K562 (cell line): ENCODE measurements around the gene HDHD5. TPM values are rescaled to one million over a fixed set of nuclear protein-coding genes. Genes with fewer than 3 reads are reported as not detected.

ENCODE experiments used
- ADNP ChIP-seq: fragments of 200-800 bp; sonication (Bioruptor generic); IDR thresholded peaks from 2 replicates; pipeline ENCODE4 v1.6.1; 2016; ENCODE audit warnings: missing genetic modification characterization, missing compliant biosample characterization
- EP300 ChIP-seq: IDR thresholded peaks from 2 replicates; pipeline ENCODE4 v1.6.1; 2012; ENCODE audit warnings: low read length, improper control_type of control experiment
- ESRRB ChIP-seq: fragments of 250-450 bp; sonication (Bioruptor Pico); IDR thresholded peaks from 2 replicates; pipeline ENCODE4 v1.5.0; 2020; ENCODE audit warnings: mild to moderate bottlenecking, moderate library complexity, borderline replicate concordance
- JUND ChIP-seq, 2 experiments: IDR thresholded peaks; 2 replicates in 1 of 2; 3 replicates in 1 of 2; pipeline ENCODE4 v1.6.1; 2011; ENCODE audit warnings: borderline replicate concordance in 2 of 2, low read depth in 2 of 2, low read length in 2 of 2, improper control_type of control experiment in 1 of 2, missing biosample characterization in 1 of 2, missing genetic modification characterization in 1 of 2, missing genetic modification reagents in 1 of 2
- KDM4B ChIP-seq, 2 experiments: fragments of 450-650 bp in 1 of 2; sonication (generic) in 1 of 2; IDR thresholded peaks; 2 replicates each; pipeline ENCODE4 v1.6.1; 2016 to 2017; ENCODE audit warnings: borderline replicate concordance in 2 of 2, antibody characterized with exemption in 1 of 2, low read depth in 1 of 2, mild to moderate bottlenecking in 1 of 2
- PRMT5 ChIP-seq: sonication (generic); formaldehyde crosslinking; IDR thresholded peaks from 2 replicates; pipeline ENCODE4 v1.5.0; 2020; ENCODE audit warnings: missing genetic modification reagents
- PURB ChIP-seq: sonication (generic); formaldehyde crosslinking; IDR thresholded peaks from 2 replicates; pipeline ENCODE4 v1.9.0; 2021; ENCODE audit warnings: low read depth, mild to moderate bottlenecking, missing genetic modification reagents
- RBFOX2 ChIP-seq: fragments of 200-400 bp; formaldehyde crosslinking; IDR thresholded peaks from 2 replicates; pipeline ENCODE4 v1.6.1; 2017; ENCODE audit warnings: low read depth, mild to moderate bottlenecking, low read length, moderate library complexity
- SREBF1 ChIP-seq: fragments of 150-350 bp; IDR thresholded peaks from 2 replicates; pipeline ENCODE4 v1.6.1; 2014; ENCODE audit warnings: antibody characterized with exemption, low read depth, low read length, borderline replicate concordance
- TBL1XR1 ChIP-seq, 2 experiments: IDR thresholded peaks; 2 replicates each; pipeline ENCODE4 v1.6.1; 2012; ENCODE audit warnings: improper control_type of control experiment in 2 of 2, low read length in 2 of 2, mild to moderate bottlenecking in 1 of 2
- ZEB2 ChIP-seq: fragments of 450-650 bp; IDR thresholded peaks from 2 replicates; pipeline ENCODE4 v1.6.1; 2016
- polyA plus RNA-seq, 8 experiments: library from polyadenylated mRNA; depleted of rRNA in 4 of 8; stranded (reverse) in 5 of 8; unstranded in 3 of 8; fragments of >200 nt; fragmentation: Nextera tagmentation in 2 of 8; fragmentation: Illumina TruSeq in 1 of 8; extraction: Ambion mirVana in 2 of 8; extraction: Trizol in 1 of 8; gene quantifications; 2 replicates each; pipeline versions ENCODE4 v1.2.1 to v1.2.3, GENCODE V29; 2011 to 2014; ENCODE audit warnings: inconsistent platforms in 1 of 8, missing spikeins in 1 of 8
- total RNA-seq, 7 experiments: library from RNA; depleted of rRNA in 6 of 7; stranded (reverse); fragments of >200 nt in 6 of 7; fragmentation: Illumina TruSeq in 2 of 7; extraction: Trizol in 2 of 7; gene quantifications; 2 replicates each; pipeline versions ENCODE4 v1.2.1 to v1.2.3, GENCODE V29; 2011 to 2021; ENCODE audit warnings: low replicate concordance in 1 of 7
- TF ChIP-seq, protein P1 (sequence below): sonication (generic); formaldehyde crosslinking; IDR thresholded peaks from 2 replicates; pipeline ENCODE4 v1.8.0; 2022; ENCODE audit warnings: missing genetic modification reagents, mild to moderate bottlenecking, borderline replicate concordance
- TF ChIP-seq, protein P2 (sequence below): fragments of 200-800 bp; sonication (Bioruptor generic); IDR thresholded peaks from 2 replicates; pipeline ENCODE4 v1.6.1; 2017; ENCODE audit warnings: missing genetic modification characterization, missing compliant biosample characterization
- TF ChIP-seq, protein P3 (sequence below): fragments of 450-650 bp; conservative IDR thresholded peaks from 2 replicates; pipeline ENCODE4 v1.6.1; 2016; ENCODE audit warnings: missing genetic modification characterization, low read depth, mild to moderate bottlenecking, control low read depth, missing compliant biosample characterization
- TF ChIP-seq, protein P4 (sequence below), 2 experiments: fragments of 450-650 bp in 1 of 2; sonication (generic) in 1 of 2; formaldehyde crosslinking in 1 of 2; IDR thresholded peaks in 1 of 2; conservative IDR thresholded peaks in 1 of 2; 2 replicates each; pipeline versions ENCODE4 v1.6.1 to v1.8.1; 2016 to 2023; ENCODE audit warnings: mild to moderate bottlenecking in 2 of 2, moderate library complexity in 2 of 2, inconsistent platforms in 1 of 2, missing genetic modification reagents in 1 of 2

The HDHD5 gene
- total and polyA plus RNA-seq, 9 of the 15 experiments (the other 6 are each of a cell fraction or from before 2014, with no cell fraction given), result 1.6 to 36.6 (median 24.2) TPM

DNA sequence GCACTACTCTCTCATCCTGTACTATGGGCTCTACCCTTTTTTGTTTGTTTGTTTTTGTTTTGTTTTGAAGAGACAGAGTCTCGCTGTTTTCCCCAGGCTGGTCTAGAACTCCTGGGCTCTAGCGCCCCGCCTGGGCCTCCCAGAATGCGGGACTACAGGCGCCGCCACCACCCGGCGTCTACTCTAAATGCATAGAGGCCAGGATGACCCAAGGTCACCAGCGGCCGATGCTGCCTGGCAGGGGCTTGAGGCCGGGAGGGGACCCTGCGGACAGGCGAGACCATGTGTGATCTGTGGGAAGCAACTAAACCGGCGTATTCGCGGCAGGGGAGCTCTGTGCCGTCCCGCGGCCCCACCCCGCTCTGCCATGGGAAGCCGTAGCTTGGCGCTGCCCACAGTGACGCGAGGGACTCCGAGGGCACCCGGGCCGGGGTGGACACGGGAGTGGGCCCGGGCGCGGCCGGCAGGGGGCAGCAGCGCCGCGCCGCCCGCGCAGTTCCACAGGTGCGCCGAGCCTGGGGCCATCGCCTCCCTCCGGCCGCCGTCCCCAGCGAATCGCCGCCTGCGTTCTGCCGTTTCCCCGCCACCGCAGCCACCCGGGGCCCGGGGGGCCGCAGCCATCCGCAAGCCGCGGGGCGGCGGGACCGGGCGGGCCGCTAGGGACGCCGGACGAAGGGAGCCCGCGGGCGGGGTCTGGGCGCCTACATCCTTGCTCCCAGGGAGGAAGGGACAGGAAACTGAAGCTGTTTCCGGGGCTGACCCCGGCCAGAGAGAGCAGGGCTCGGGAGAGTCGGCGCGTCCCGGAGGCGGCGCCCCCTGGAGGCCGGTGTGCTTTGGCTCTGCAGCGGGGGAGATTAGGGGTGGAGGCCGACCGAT is 12.3 kb upstream of the HDHD5 start (continued):
- TF ChIP-seq JUND (IDR thresholded peaks at IDR 0.05; ENCODE audit: borderline replicate concordance, low read depth, low read length) (peak; percentile 46; the same call in 1 of the 2 replicates), JUND (tag; IDR thresholded peaks at IDR 0.05; ENCODE audit: borderline replicate concordance, low read depth, low read length) (0 out of 3 replicates have a peak, but pooled peaks have one; percentile 33), TBL1XR1 (IDR thresholded peaks at IDR 0.05; ENCODE audit: low read length in 2 of 2) (peak in 1 of 2 experiments; percentile 9; a peak in 1 of 4 replicates), KDM4B (IDR thresholded peaks at IDR 0.05; ENCODE audit: borderline replicate concordance in 2 of 2, low read depth in 1 of 2) (no peak; a peak in 1 of 4 replicates), RBFOX2 (peak; percentile 89), ZEB2 (peak; percentile 54; the same call in 1 of the 2 replicates), PURB (CRISPR knock-in tag) (no peak), ESRRB (CRISPR knock-in tag) (no peak), PRMT5 (CRISPR knock-in tag) (no peak), SREBF1 (no peak), ADNP (tag) (peak; percentile 73; the same call in 1 of the 2 replicates), EP300 (peak; percentile 5; the same call in 1 of the 2 replicates)
- TF ChIP-seq, protein P1, sequence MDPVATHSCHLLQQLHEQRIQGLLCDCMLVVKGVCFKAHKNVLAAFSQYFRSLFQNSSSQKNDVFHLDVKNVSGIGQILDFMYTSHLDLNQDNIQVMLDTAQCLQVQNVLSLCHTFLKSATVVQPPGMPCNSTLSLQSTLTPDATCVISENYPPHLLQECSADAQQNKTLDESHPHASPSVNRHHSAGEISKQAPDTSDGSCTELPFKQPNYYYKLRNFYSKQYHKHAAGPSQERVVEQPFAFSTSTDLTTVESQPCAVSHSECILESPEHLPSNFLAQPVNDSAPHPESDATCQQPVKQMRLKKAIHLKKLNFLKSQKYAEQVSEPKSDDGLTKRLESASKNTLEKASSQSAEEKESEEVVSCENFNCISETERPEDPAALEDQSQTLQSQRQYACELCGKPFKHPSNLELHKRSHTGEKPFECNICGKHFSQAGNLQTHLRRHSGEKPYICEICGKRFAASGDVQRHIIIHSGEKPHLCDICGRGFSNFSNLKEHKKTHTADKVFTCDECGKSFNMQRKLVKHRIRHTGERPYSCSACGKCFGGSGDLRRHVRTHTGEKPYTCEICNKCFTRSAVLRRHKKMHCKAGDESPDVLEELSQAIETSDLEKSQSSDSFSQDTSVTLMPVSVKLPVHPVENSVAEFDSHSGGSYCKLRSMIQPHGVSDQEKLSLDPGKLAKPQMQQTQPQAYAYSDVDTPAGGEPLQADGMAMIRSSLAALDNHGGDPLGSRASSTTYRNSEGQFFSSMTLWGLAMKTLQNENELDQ (CRISPR knock-in tag), result no peak
- TF ChIP-seq, protein P2, sequence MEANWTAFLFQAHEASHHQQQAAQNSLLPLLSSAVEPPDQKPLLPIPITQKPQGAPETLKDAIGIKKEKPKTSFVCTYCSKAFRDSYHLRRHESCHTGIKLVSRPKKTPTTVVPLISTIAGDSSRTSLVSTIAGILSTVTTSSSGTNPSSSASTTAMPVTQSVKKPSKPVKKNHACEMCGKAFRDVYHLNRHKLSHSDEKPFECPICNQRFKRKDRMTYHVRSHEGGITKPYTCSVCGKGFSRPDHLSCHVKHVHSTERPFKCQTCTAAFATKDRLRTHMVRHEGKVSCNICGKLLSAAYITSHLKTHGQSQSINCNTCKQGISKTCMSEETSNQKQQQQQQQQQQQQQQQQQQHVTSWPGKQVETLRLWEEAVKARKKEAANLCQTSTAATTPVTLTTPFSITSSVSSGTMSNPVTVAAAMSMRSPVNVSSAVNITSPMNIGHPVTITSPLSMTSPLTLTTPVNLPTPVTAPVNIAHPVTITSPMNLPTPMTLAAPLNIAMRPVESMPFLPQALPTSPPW, result peak; percentile 90
- TF ChIP-seq, protein P3, sequence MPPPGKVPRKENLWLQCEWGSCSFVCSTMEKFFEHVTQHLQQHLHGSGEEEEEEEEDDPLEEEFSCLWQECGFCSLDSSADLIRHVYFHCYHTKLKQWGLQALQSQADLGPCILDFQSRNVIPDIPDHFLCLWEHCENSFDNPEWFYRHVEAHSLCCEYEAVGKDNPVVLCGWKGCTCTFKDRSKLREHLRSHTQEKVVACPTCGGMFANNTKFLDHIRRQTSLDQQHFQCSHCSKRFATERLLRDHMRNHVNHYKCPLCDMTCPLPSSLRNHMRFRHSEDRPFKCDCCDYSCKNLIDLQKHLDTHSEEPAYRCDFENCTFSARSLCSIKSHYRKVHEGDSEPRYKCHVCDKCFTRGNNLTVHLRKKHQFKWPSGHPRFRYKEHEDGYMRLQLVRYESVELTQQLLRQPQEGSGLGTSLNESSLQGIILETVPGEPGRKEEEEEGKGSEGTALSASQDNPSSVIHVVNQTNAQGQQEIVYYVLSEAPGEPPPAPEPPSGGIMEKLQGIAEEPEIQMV (tag), result no peak
- TF ChIP-seq, protein P4, sequence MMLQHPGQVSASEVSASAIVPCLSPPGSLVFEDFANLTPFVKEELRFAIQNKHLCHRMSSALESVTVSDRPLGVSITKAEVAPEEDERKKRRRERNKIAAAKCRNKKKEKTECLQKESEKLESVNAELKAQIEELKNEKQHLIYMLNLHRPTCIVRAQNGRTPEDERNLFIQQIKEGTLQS (IDR thresholded peaks at IDR 0.05), result no peak
- TF ChIP-seq, protein P4 (CRISPR knock-in tag; conservative IDR thresholded peaks at IDR 0.05), result no peak
